Right renal pelvis (tissue), 4 donors: ENCODE measurements around the gene TOP2A. TPM values are rescaled to one million over a fixed set of nuclear protein-coding genes. Genes with fewer than 3 reads are reported as not detected.

Source experiments
- DNase-seq, 4 donors: peaks; one replicate each; pipeline ENCODE4 v3.0.0-alpha.2; 2013; ENCODE audit warnings: low read depth in 4 of 4, low spot score in 3 of 4, missing footprints in 1 of 4
- polyA plus RNA-seq, 4 donors: library from polyadenylated mRNA; unstranded; fragments of 120-200 nt; gene quantifications; one replicate each; pipeline ENCODE4 v1.2.1, GENCODE V29; 2013; ENCODE audit not compliant: insufficient read length in 4 of 4

TOP2A gene, protein sequence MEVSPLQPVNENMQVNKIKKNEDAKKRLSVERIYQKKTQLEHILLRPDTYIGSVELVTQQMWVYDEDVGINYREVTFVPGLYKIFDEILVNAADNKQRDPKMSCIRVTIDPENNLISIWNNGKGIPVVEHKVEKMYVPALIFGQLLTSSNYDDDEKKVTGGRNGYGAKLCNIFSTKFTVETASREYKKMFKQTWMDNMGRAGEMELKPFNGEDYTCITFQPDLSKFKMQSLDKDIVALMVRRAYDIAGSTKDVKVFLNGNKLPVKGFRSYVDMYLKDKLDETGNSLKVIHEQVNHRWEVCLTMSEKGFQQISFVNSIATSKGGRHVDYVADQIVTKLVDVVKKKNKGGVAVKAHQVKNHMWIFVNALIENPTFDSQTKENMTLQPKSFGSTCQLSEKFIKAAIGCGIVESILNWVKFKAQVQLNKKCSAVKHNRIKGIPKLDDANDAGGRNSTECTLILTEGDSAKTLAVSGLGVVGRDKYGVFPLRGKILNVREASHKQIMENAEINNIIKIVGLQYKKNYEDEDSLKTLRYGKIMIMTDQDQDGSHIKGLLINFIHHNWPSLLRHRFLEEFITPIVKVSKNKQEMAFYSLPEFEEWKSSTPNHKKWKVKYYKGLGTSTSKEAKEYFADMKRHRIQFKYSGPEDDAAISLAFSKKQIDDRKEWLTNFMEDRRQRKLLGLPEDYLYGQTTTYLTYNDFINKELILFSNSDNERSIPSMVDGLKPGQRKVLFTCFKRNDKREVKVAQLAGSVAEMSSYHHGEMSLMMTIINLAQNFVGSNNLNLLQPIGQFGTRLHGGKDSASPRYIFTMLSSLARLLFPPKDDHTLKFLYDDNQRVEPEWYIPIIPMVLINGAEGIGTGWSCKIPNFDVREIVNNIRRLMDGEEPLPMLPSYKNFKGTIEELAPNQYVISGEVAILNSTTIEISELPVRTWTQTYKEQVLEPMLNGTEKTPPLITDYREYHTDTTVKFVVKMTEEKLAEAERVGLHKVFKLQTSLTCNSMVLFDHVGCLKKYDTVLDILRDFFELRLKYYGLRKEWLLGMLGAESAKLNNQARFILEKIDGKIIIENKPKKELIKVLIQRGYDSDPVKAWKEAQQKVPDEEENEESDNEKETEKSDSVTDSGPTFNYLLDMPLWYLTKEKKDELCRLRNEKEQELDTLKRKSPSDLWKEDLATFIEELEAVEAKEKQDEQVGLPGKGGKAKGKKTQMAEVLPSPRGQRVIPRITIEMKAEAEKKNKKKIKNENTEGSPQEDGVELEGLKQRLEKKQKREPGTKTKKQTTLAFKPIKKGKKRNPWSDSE (N-terminal part only)
- polyA plus RNA-seq: 100 to 1,000 TPM; 164 to 196 (median 176) TPM

DNA sequence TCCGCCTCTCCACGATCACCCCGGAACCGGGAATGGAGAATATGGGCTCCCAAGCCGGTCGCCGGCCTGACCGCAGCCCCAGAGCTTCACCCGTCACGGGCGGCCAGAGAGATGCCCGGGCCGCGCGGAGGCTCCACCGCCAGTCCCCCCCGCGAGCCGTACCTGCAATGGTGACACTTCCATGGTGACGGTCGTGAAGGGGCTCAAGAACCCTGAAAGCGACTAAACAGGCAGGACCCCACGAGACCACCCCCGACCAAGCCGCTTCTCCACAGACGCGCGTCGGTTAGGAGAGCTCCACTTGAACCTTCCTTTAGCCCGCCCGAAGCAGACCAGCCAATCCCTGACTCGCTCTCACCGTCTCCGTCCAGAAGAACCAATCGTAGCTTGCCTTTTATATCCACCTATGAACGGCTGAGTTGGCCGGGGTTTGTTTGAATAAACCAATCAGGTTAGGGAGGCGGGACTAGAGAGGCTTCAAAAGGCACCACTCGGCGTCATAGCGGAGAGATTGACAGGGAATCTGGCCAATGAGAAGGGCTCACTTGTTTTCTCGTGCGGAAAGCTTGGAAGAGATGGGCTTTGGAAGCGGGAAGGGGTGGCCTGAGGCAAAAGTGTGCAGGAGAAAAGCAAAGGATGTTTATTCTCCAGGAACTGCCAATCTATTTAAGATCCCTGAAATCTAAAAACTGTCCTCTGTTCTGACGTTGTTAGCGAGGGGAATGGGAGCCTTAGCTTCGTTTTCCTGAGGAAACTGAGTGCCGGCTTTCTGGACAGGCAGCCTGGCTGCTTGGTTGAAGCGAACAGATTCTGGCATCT is at the start of gene TOP2A:
Gene TOP2A, minus strand, starts transcription at position 288 of the 819 bp plus-strand sequence. Its CDS starts 105 bp downstream, at position 183.
- DNase-seq: peak; percentile 100

DNA sequence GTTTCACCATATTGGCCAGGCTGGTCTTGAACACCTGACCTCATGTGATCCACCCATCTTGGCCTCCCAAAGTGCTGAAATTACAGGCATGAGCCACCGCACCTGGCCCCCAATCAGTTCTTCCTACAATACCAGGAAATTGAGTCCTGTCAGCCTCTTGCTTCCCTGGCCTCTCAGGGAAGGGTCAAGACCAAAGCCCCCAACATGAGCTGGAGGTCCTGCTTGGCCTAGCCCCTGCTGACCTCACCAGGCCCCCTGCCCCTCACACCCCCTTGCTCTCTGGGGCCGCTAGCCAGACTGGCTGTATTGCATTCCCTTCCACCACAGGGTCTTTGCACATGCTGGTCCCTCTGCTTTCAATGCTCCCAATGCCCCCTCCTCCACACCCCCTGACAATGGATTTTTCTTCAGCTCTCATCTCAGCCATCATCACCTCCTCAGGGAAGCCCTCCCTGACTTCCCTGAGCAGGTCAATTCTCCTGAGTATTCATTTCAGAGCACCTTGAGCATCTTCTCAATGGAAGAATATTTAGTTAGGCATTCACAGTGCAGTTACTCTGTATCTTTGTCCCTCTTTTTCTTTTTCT is 49.7 kb upstream of the TOP2A start:
- no peak for DNase-seq

DNA sequence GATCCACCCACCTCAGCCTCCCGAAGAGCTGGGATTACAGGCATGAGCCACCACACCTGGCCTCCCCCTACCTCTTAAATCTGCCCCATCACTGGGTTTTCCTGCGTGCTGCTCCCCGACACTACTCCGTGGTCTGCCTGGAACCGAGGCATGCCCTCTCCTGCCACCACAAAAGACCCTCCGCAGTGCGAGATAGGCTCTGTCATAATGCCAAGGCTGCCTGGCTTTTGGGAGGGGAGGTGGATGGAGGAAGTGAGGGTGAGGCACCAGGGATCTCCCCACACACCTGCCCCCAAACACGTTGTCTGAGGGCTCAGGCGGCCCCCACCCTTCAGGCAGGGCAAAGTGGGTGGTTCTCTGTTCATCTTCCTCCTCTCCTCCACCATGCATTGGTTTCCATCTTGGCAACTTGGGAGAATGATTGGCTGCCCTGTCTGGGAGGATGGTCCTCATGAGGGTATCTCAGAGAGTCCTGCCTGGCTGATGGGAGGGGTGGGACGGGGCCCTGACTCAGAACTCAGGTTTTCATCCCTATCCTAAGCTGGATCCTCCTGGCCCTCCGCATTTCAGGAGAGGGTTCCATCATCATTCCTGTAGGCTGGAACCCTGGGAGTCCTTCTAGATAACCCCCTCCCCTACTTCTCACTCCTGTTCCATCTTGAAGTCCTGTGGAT is 48.7 kb upstream of the TOP2A start:
- no peak for DNase-seq

DNA sequence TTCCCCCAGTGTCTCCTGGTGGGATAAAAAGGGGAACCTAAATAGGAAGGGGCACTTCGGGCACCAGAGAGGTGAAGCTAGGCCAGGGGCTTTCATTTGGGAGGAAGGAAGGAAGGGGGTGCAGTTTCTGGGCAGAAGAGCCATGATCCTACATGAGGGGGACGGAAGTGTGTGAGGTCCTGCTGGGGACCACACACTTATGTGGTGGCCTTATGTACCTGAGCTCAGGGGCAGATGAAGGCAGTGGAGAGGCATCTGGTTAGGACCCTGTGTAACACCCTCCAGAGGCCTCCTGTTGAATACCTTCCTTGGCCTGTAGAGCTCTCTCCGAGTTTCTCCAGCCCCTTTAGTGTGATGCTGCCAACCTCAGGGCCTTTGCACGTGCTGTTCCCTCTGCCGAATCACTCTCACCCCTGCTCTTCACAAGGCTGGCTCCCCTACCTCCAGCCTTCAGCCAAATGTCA is 46.7 kb upstream of the TOP2A start:
- no peak for DNase-seq

DNA sequence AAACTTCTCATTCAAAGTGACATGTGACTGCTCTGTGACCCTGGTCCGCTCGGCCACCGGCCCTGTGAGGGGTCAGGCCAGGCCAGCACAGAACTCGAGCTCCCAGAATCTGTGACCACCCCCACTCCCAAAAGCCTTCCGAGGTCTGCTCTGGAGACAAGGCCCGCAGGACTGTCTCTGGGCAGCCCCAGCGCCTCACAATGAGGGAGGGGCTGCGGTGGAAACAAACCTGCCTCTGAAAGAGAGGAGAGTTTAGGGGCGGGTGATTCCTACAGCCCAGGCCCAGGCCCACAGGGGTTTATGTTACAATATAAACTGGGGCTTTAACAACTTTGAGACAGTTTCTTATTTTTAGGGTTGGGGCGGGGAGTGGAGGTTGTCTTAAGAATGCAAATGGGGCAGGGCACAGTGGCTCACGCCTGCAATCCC is 45.4 kb upstream of the TOP2A start:
- DNase-seq: no peak

DNA sequence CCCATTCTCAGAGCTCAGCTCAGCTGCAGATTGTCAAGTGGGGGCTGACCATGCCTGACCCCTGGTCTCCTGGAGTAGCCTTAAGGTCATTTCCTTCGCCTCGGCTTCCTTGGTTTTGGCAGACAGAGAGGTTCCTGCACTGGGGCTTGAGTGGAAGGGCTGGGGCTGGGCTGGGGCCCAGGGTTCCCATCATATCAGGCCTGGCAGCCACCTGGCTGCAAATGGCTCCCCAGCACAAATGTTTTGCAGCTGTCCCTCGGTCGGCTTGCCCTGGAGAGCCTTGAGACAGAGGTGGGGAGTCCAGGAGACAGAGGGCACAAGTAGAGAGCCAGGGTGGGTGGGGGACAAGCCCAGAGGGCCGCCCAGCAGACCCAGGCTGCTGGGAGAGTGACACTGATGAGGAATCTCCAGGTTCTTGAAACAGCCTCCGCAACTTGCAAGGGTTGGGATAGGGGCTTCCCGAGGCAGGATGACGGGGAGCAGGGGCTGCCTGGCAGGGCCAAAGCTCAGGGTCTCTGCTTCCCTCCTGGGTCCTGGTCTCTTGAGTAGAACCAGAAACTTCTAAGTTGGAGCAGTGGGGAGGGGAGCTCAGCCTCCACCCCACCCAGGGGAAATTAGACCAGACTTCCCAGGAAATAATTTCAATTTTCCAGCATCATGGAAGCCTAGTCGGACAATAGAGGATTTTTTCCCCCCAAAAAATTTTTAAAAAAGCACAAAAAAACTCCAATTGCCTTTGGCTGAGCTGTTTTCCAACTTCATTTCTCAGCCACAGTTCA is 44.8 kb upstream of the TOP2A start:
- no peak for DNase-seq

DNA sequence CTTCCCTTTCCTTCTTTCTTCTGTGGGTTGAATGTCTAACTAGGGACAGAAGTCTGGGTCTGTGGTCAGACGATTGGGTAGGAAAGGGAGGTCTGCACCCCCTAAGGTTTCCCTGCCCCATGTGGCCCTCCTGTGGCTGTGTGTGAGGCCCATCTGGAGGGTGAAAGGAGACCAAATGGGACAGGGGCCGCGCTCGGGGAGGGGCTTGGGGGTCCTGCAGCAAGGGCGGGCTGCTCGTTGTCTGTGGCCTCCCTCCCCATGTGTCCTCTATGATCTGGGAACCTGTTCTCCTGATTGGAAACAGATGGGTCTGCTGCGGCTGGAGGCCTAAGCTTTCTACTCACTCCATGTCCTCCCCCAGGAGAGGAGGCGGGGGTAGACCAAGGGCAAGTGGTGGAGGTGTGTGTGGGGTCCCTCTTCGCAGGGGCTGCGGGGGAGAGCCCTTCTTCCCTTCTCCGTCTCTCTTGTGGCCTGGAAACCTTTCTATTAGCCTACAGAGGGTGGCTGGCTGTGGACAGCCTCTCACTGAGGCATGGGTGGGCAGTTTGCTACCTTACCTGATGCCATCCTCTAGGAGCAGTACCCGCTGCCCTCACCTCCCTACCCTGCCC is 44.1 kb upstream of the TOP2A start:
- DNase-seq: no peak

DNA sequence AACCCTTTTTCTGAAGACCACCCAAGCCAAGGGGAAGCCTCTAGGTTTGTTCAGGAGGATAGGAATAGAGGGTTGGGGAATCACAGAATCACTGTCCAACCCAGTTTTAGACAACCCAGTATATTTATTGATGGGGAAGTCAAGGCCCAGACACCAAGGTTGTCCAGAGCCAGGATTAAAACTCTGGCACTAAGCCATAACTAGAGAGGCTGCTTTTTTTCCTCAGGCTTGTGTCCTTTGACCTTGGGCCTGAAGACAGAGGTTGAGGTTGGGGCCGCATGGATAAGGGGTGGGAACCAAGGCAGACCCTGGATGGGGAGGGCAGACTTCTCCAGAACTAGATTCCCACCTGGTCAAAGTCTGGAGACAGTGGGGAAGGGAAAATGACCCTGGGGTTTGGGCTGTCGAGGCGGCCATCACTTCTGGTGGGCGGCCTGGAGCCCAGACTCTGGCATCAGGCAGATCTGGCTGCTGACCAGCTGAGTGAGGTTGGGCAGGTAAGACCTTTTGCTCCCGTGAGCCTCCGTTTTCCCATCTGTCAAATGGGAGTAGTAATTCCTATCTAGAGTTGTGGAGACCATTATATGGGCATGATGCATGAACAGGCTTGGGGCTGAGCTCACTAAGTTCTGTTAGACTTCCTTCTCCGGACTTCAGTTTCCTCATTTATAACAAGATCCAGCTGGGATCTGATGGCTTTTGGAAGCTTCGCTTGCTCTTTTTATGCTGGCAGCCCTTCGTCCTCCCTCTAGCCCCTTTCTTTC is 43.5 kb upstream of the TOP2A start:
- DNase-seq: no peak

DNA sequence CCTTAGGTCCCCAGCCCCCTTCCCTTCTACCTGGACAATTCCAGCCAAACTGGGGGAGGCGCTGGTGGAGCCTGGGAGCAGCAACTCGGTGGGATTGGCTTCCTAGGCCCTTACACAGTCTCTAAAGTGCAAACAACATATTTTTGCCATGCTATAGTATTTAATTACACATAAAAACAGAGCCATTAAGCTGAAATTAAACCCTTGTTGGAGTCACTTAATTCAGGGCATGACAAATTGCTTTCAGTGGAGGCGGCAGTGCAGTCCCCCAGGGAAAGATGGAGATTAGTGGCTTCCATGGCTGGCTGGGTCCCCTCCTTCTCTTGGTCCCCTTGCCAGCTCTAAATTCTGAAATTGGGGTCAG is 42.9 kb upstream of the TOP2A start:
- DNase-seq: no peak

DNA sequence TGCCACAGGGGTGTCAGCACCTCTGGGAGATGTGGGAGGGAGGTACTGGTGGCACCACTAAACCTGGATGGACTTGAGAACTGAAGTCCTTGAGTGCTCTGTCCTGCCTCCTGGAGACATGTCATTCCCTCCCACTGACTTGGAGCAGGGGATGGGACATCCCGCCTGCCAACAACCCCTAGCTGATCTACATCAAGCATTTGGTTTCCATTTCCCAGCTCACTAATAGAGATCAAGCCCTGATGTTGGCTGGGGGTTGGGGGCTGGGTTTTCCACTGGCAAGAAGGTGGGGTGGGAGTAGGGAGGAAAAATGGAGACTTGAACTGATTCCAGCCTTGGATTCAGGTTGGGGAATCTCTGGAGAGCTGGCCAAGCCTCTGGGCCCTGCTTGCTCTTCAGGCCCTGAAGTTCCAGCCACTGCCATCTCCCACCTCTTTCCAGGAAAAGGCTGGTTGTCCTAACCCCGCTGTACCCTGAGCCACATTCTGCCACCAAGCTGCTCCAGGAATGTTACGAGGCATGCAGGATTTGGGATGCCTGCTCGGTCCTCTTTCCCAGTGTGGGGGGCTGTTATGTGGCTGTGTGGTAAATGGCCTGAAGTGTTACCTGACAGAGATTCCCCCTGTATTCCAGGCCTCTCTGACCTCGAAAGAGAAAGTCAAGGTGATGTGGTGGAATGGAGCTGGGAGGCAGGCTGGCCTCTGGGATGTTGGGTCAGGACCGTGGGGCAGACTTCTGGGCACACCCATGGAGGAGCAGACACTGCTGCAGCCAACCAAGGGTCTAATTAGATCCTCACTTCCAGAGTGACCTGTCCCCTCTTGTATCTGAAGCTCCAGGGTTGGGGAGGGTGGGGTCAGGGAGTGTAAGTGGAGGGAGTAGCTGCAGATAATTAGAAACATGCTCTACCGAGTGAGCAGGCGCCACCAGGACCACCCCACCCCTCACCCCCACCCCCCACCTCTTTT is 42.2 kb upstream of the TOP2A start:
- DNase-seq: no peak

DNA sequence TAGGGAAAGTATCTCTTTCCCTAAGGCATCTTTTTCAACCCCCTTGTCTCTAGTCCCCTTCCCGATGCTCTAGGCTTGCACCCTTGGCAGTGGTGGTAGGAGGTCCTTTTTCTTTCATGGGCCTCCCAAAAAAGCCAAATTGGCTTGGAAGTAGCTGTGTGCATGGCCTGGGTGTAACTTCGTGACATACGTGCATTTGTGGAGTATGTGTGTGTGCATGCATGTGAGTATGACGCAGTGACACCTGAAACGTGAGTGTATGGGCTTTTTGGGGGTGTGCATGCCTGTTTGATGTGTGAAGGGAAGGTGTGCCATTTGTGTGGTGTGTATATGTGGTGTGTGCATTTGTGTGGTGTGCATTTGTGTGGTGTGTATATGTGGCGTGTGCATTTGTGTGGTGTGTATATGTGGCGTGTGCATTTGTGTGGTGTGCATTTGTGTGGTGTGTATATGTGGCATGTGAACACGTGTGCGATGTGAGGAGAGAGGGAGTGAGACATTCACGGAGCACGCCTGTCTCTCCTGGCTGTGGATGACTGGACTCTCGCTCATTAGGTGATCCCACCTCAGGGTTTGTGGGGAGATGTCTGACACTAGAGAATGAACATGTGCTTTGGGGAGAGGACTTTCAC is 41.3 kb upstream of the TOP2A start:
- no peak for DNase-seq

DNA sequence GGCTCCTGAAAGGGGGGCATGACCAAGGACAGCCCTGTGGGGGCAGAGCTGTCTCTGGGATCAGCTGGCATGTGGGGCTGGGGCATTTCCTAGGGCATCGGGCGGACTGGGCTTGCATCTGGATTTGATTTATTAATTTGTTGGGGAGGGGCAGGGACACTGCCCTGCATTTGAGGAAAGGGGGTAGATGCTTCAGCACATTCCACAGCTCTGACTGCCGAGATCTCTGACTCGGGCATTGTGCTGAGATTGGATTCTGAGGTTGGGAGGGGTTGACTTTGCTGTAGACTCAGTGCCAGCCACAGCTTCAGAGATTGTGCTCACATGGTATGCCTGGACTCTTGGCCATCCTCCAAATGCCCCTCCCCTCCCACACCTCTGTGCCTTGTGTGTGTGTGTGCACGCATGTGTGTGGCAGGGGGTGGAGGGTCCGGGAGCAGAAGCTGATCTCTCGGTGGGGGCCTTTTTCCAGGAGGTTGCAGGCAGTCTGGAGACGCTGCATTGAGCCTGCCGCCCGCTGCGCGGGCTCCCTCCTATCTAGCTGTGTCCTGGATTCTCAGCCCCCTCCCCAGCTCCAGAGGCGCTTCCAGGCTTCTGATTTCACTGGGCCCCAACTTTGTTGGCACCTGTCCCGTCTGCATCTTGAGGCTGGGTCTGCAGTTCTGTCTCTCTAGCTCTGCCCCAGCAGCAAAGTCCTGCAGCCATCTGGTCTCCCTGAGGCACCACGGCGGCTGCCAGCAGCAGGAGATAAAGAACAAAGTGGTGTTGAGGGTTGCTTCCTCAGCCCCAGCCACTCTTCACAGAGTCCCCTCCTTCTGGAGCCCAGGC is 40.5 kb upstream of the TOP2A start:
- no peak for DNase-seq

DNA sequence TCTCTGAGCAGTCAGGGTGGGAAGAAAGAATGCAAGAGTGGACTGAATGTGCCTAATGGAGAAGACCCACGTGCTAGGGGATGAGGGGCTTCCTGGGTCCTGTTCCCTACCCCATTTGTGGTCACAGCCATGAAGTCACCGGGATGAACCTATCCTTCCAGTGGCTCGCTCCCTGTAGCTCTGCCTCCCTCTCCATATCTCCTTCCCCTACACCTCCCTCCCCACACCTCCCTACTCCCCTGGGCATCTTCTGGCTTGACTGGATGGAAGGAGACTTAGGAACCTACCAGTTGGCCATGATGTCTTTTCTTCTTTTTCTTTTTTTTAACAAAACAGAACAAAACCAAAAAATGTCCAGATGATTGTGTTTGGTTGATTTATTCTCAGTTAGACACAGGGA is 39.7 kb upstream of the TOP2A start:
- DNase-seq: no peak

DNA sequence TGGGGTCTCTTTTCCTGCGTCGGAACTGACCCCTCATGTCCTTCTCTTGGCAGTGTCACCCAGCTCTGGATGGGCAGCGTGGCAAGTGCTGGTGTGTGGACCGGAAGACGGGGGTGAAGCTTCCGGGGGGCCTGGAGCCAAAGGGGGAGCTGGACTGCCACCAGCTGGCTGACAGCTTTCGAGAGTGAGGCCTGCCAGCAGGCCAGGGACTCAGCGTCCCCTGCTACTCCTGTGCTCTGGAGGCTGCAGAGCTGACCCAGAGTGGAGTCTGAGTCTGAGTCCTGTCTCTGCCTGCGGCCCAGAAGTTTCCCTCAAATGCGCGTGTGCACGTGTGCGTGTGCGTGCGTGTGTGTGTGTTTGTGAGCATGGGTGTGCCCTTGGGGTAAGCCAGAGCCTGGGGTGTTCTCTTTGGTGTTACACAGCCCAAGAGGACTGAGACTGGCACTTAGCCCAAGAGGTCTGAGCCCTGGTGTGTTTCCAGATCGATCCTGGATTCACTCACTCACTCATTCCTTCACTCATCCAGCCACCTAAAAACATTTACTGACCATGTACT is 38.8 kb upstream of the TOP2A start:
- no peak for DNase-seq
